Measurements from ENCODE around the gene CCDC179. TPM values are rescaled to one million over a fixed set of nuclear protein-coding genes. Genes with fewer than 3 reads are reported as not detected.

The CCDC179 gene
- total and polyA plus RNA-seq, 10 of the 15 experiments (the other 5 are each of a cell fraction or from before 2014, with no cell fraction given): 0.16 TPM; not detected in 9

DNA sequence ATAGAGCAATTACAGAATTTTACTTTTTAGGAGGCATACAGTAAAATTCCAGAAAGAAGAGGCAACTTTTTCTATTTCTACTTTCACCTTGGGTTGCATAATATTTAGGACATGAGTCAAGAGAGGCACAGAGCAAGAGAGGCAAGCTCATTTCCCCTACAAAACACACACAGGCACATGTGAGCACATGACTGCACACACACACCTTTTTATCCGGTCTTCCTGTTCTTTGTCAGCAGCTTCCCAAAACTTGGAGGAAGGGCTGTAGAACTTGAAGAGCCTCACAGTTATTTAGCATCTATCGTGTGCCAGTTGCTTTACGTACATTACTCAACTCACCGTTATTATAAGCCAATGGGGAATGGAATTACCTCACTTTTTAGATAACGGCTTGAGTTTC, 37.8 kb upstream of the CCDC179 start:
- in situ Hi-C loops (cut with MboI): no loop called here
- Histone ChIP-seq H3K79me2 (ENCODE audit: control insufficient read depth, insufficient read depth, low read length) (no peaks in the 10 kb centered on the region), H4K20me1 (ENCODE audit: control insufficient read depth, insufficient read depth) (no peaks in the 10 kb centered on the region), H2AFZ (ENCODE audit: control insufficient read depth, low read depth, low read length) (no peak overlapping the region), H3K27me3 (replicated peaks in 1 of 2; ENCODE audit: control insufficient read depth in 2 of 2, insufficient read depth in 2 of 2, low read length in 1 of 2) (no peaks in the 10 kb centered on the region), H3K9ac (ENCODE audit: control insufficient read depth, insufficient read depth, low read length) (no peak overlapping the region), H3K27ac (ENCODE audit: control insufficient read depth, insufficient read depth) (no peak overlapping the region), H3K4me3 (no peak overlapping the region), H3K36me3 (ENCODE audit: control insufficient read depth in 2 of 2, insufficient read depth in 2 of 2, low read length in 1 of 2) (no peaks in the 10 kb centered on the region), H3K9me3 (replicated peaks; ENCODE audit: control insufficient read depth, insufficient read depth, low read length) (no peaks in the 10 kb centered on the region), H3K4me1 (ENCODE audit: control insufficient read depth, insufficient read depth, low read length) (no peaks in the 10 kb centered on the region), H3K4me2 (ENCODE audit: control insufficient read depth, insufficient read depth) (no peak overlapping the region)
- DNase-seq (ENCODE audit: low read depth, low spot score) (no peak), FAIRE-seq (no peak), ATAC-seq (no peak)
- ChIA-PET SMC1A (ENCODE audit: uncharacterized antibody, unreplicated experiment) (interaction anchor here (2.4 kb wide), 1 partner anchor 22 kb away, joined by 10 read pairs; no protein-coding TSS in a partner anchor), RAD21 (ENCODE audit: unreplicated experiment) (interaction anchor here (1.0 kb wide), 1 partner anchor 27 kb away, joined by 3 read pairs; no protein-coding TSS in a partner anchor), CTCF (no interaction called here), POLR2A (no interaction called here)
- TF ChIP-seq NBN (IDR thresholded peaks at IDR 0.05): no peak
- no peak for TF ChIP-seq NFIC (IDR thresholded peaks at IDR 0.05; ENCODE audit: low read depth, low read length)
- WGBS (ENCODE audit: insufficient coverage, insufficient replicate concordance, low lambda C conversion rate, missing lambda C conversion rate): 77% methylated on average over 5 of the region's 5 CpGs
- intact Hi-C loops (cut with micrococcal nuclease; ENCODE audit: unreplicated experiment): no loop called here
- no TSS peak for BruUV-seq (replicated peaks)

DNA sequence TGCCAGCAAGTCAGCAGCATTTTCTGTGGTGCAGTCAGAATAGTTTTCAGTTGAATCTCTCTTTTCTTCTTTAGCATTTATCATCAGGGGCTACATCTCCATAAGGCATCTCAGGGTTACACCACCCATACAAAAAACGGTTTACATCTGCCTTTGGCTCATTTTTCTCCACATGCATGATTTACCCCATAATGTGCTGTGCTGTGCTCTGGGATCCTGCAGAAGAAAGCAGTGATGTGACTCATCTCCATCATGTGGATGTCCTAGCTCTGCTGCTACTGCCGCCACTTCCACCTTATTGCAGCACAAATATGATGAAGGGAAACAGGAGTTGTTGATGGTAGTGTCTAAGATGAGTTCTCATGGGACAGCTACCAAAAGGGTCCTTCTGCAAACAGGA, 30.0 kb upstream of the CCDC179 start:
- DNase-seq (ENCODE audit: low read depth, low spot score) (no peak), ATAC-seq (no peak), FAIRE-seq (no peak)
- intact Hi-C loops (cut with micrococcal nuclease; ENCODE audit: unreplicated experiment): no loop called here
- RAD21 ChIA-PET (ENCODE audit: unreplicated experiment): no interaction called here
- H3K79me2 ChIP-seq (ENCODE audit: control insufficient read depth, insufficient read depth, low read length): no peaks in the 10 kb centered on the region
- no peak overlapping the region for H3K9ac ChIP-seq (ENCODE audit: control insufficient read depth, insufficient read depth, low read length)
- H3K4me2 ChIP-seq (ENCODE audit: control insufficient read depth, insufficient read depth): no peak overlapping the region
- no peak overlapping the region for H3K4me3 ChIP-seq
- H3K27me3 ChIP-seq (replicated peaks in 1 of 2; ENCODE audit: control insufficient read depth in 2 of 2, insufficient read depth in 2 of 2, low read length in 1 of 2): no peaks in the 10 kb centered on the region
- BruUV-seq (replicated peaks): no TSS peak
- no peaks in the 10 kb centered on the region for H3K36me3 ChIP-seq (ENCODE audit: control insufficient read depth in 2 of 2, insufficient read depth in 2 of 2, low read length in 1 of 2)
- CTCF ChIA-PET: interaction anchor here (1.0 kb wide), 1 partner anchor 38 kb away, joined by 3 read pairs; no protein-coding TSS in a partner anchor
- no peak overlapping the region for H3K27ac ChIP-seq (ENCODE audit: control insufficient read depth, insufficient read depth)
- no peaks in the 10 kb centered on the region for H3K4me1 ChIP-seq (ENCODE audit: control insufficient read depth, insufficient read depth, low read length)
- 19% methylated on average over 2 of the region's 2 CpGs for WGBS (ENCODE audit: insufficient coverage, insufficient replicate concordance, low lambda C conversion rate, missing lambda C conversion rate)
- in situ Hi-C loops (cut with MboI): no loop called here
- H3K9me3 ChIP-seq (replicated peaks; ENCODE audit: control insufficient read depth, insufficient read depth, low read length): no peaks in the 10 kb centered on the region
- POLR2A ChIA-PET: interaction anchor here (0.5 kb wide), 1 partner anchor 94 kb away, joined by 5 read pairs; no protein-coding TSS in a partner anchor
- no peak overlapping the region for H2AFZ ChIP-seq (ENCODE audit: control insufficient read depth, low read depth, low read length)
- SMC1A ChIA-PET (ENCODE audit: uncharacterized antibody, unreplicated experiment): no interaction called here
- no peaks in the 10 kb centered on the region for H4K20me1 ChIP-seq (ENCODE audit: control insufficient read depth, insufficient read depth)
- TF ChIP-seq, protein P1, sequence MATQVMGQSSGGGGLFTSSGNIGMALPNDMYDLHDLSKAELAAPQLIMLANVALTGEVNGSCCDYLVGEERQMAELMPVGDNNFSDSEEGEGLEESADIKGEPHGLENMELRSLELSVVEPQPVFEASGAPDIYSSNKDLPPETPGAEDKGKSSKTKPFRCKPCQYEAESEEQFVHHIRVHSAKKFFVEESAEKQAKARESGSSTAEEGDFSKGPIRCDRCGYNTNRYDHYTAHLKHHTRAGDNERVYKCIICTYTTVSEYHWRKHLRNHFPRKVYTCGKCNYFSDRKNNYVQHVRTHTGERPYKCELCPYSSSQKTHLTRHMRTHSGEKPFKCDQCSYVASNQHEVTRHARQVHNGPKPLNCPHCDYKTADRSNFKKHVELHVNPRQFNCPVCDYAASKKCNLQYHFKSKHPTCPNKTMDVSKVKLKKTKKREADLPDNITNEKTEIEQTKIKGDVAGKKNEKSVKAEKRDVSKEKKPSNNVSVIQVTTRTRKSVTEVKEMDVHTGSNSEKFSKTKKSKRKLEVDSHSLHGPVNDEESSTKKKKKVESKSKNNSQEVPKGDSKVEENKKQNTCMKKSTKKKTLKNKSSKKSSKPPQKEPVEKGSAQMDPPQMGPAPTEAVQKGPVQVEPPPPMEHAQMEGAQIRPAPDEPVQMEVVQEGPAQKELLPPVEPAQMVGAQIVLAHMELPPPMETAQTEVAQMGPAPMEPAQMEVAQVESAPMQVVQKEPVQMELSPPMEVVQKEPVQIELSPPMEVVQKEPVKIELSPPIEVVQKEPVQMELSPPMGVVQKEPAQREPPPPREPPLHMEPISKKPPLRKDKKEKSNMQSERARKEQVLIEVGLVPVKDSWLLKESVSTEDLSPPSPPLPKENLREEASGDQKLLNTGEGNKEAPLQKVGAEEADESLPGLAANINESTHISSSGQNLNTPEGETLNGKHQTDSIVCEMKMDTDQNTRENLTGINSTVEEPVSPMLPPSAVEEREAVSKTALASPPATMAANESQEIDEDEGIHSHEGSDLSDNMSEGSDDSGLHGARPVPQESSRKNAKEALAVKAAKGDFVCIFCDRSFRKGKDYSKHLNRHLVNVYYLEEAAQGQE (IDR thresholded peaks at IDR 0.05; ENCODE audit: low read depth, low read length): no peak
- TF ChIP-seq MEF2B (IDR thresholded peaks at IDR 0.05; ENCODE audit: partially characterized antibody, poor library complexity, severe bottlenecking): no peak
- no peak for TF ChIP-seq RFX5 (IDR thresholded peaks at IDR 0.05; ENCODE audit: low read depth, low read length)
- no peak for TF ChIP-seq CEBPB (IDR thresholded peaks at IDR 0.05; ENCODE audit: borderline replicate concordance in 1 of 2, low read depth in 2 of 2, low read length in 2 of 2)
- no peak for TF ChIP-seq PAX8 (IDR thresholded peaks at IDR 0.05)
- TF ChIP-seq NRF1 (conservative IDR thresholded peaks at IDR 0.05; ENCODE audit: low read depth, low read length): no peak
- TF ChIP-seq POU2F2 (IDR thresholded peaks at IDR 0.05; ENCODE audit: borderline replicate concordance, low read depth, low read length): no peak
- TF ChIP-seq RB1 (IDR thresholded peaks at IDR 0.05; ENCODE audit: borderline replicate concordance): no peak
- no peak for TF ChIP-seq HDGF (IDR thresholded peaks at IDR 0.05)
- no peak for TF ChIP-seq YBX1 (IDR thresholded peaks at IDR 0.05)
- TF ChIP-seq, protein P2, sequence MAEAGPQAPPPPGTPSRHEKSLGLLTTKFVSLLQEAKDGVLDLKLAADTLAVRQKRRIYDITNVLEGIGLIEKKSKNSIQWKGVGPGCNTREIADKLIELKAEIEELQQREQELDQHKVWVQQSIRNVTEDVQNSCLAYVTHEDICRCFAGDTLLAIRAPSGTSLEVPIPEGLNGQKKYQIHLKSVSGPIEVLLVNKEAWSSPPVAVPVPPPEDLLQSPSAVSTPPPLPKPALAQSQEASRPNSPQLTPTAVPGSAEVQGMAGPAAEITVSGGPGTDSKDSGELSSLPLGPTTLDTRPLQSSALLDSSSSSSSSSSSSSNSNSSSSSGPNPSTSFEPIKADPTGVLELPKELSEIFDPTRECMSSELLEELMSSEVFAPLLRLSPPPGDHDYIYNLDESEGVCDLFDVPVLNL (IDR thresholded peaks at IDR 0.05; ENCODE audit: low read depth, low read length): no peak
- no peak for TF ChIP-seq GABPA (IDR thresholded peaks at IDR 0.05; ENCODE audit: low read depth)
- TF ChIP-seq POLR2AphosphoS2 (IDR thresholded peaks at IDR 0.05; ENCODE audit: low read depth, low read length): no peak
